PC-3 (cell line): ENCODE measurements around the gene DHCR24.

Source experiments
- EZH2 ChIP-seq: fragments of 300-600 bp; sonication (generic); IDR thresholded peaks from one replicate; pipeline ENCODE4 v1.6.1; 2017; ENCODE audit warnings: antibody characterized with exemption, mild to moderate bottlenecking, low read length; ENCODE audit not compliant: unreplicated experiment
- EZH2phosphoT487 ChIP-seq: fragments of 300-600 bp; sonication (generic); IDR thresholded peaks from 2 replicates; pipeline ENCODE4 v1.6.1; 2018; ENCODE audit warnings: mild to moderate bottlenecking, antibody characterized with exemption, low read length, borderline replicate concordance
- TF ChIP-seq, protein P1 (sequence below): fragments of 300-600 bp; sonication (generic); conservative IDR thresholded peaks from 2 replicates; pipeline ENCODE4 v1.5.1; 2017; ENCODE audit warnings: antibody characterized with exemption, low read depth, mild to moderate bottlenecking, low read length

DNA sequence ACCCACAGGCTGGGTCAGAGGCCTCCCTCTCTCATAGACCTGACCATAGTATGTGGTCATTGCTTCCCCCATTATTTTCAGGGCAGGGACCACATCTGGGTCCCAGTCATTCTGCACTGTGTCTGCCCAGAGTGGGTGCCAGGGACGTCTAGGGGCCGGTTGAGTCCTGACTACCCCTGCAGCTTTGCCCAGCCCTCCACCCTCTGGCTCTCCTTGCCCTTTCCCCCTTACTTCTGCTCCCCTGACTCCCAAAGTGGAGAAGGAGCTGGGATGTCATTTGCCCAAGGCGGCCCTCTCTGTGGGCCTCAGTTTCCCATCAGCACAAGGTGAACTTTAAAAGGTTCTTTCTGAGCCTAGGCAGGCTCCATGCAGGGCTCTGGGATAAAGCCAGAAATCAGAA lies 81.5 kb downstream of the DHCR24 start:
- TF ChIP-seq, protein P1, sequence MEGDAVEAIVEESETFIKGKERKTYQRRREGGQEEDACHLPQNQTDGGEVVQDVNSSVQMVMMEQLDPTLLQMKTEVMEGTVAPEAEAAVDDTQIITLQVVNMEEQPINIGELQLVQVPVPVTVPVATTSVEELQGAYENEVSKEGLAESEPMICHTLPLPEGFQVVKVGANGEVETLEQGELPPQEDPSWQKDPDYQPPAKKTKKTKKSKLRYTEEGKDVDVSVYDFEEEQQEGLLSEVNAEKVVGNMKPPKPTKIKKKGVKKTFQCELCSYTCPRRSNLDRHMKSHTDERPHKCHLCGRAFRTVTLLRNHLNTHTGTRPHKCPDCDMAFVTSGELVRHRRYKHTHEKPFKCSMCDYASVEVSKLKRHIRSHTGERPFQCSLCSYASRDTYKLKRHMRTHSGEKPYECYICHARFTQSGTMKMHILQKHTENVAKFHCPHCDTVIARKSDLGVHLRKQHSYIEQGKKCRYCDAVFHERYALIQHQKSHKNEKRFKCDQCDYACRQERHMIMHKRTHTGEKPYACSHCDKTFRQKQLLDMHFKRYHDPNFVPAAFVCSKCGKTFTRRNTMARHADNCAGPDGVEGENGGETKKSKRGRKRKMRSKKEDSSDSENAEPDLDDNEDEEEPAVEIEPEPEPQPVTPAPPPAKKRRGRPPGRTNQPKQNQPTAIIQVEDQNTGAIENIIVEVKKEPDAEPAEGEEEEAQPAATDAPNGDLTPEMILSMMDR = no peak
- TF ChIP-seq EZH2 (no peak), EZH2phosphoT487 (no peak)
